ENCODE data around the gene IGLON5. TPM values are rescaled to one million over a fixed set of nuclear protein-coding genes. Genes with fewer than 3 reads are reported as not detected.

IGLON5 gene
- total RNA-seq, 1 experiment from 2014 or later, result not detected

DNA sequence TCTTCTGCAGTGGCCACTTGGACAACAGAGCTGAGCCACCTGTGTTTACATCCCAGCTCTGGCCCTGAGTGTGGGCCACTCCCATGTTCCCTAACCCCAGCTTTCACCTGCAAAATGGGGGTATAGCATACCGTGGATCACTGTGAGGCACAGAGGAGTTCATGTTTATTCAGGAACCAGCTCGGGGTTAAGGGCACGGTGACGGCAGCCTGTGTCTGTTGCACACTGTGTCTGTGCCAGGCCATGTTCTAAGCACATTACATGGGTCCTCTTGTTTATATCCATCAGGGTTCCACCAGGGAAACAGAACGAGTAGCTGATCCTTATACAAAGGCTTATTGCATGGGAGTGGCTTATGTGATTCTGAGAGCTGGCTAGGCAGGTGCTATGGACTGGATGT is 14.0 kb upstream of the IGLON5 start:
- intact Hi-C loops (cut with micrococcal nuclease; ENCODE audit: unreplicated experiment), result no loop called here
- Histone ChIP-seq H3K36me3 (ENCODE audit: control insufficient read depth, insufficient read depth, low read length) (no peaks in the 10 kb centered on the region), H3K27me3 (replicated peaks; ENCODE audit: control insufficient read depth, insufficient read depth, low read length) (no peaks in the 10 kb centered on the region), H3K9me3 (no peaks in the 10 kb centered on the region), H3K4me1 (no peaks in the 10 kb centered on the region), H3K4me3 (ENCODE audit: low read depth, low read length) (no peak overlapping the region)
- DNase-seq, result no peak
- TF ChIP-seq CTCF (IDR thresholded peaks at IDR 0.05; ENCODE audit: insufficient read depth in 1 of 2, low read depth in 1 of 2, low read length in 1 of 2, severe bottlenecking in 1 of 2, unreplicated experiment in 1 of 2), result no peak
- no peaks in the 10 kb centered on the region for H3K4me1 Mint-ChIP-seq (ENCODE audit: low read depth, unreplicated experiment)
- no peaks in the 10 kb centered on the region for H3K36me3 Mint-ChIP-seq (ENCODE audit: insufficient read depth, unreplicated experiment)
- H3K27me3 Mint-ChIP-seq (ENCODE audit: insufficient read depth, unreplicated experiment), result peaks cover 5% of the 10 kb centered on the region
- H3K27ac Mint-ChIP-seq (ENCODE audit: unreplicated experiment), result no peak overlapping the region
- H3K9me3 Mint-ChIP-seq (ENCODE audit: unreplicated experiment), result no peaks in the 10 kb centered on the region
- POLR2A ChIA-PET, result no interaction called here
- H3K4me3 Mint-ChIP-seq (ENCODE audit: unreplicated experiment), result no peak overlapping the region
- BruUV-seq (replicated peaks), result no TSS peak
- CTCF ChIA-PET, result no interaction called here

DNA sequence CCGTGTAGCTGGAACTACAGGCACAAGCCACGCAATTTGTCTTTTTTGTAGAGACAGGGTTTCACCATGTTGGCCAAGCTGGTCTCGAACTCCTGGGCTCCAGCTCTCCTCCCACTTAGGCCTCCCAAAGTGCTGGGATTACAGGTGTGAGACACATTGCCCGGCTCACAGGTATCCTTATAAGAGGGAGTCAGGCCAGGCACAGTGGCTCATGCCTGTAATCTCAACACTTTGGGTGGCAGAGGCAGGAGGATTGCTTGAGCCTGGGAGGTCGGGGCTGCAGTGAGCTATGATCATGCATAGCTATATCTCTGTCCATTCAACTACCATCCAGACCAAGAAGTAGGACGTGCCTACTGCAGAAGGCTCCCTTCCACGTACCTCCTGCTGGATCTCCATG is 10.2 kb upstream of the IGLON5 start:
- BruUV-seq (replicated peaks), result no TSS peak
- CTCF ChIA-PET, result interaction anchor here (0.6 kb wide), 1 partner anchor 360 kb away, joined by 6 read pairs; no protein-coding TSS in a partner anchor
- no peaks in the 10 kb centered on the region for H3K36me3 Mint-ChIP-seq (ENCODE audit: insufficient read depth, unreplicated experiment)
- no peak overlapping the region for H3K4me3 Mint-ChIP-seq (ENCODE audit: unreplicated experiment)
- Histone ChIP-seq H3K9me3 (peaks cover 7% of the 10 kb centered on the region), H3K4me3 (ENCODE audit: low read depth, low read length) (no peak overlapping the region), H3K4me1 (no peaks in the 10 kb centered on the region), H3K27me3 (replicated peaks; ENCODE audit: control insufficient read depth, insufficient read depth, low read length) (no peaks in the 10 kb centered on the region), H3K36me3 (ENCODE audit: control insufficient read depth, insufficient read depth, low read length) (no peaks in the 10 kb centered on the region)
- peaks cover 10% of the 10 kb centered on the region for H3K9me3 Mint-ChIP-seq (ENCODE audit: unreplicated experiment)
- no peak for DNase-seq
- intact Hi-C loops (cut with micrococcal nuclease; ENCODE audit: unreplicated experiment), result no loop called here
- no peaks in the 10 kb centered on the region for H3K4me1 Mint-ChIP-seq (ENCODE audit: low read depth, unreplicated experiment)
- POLR2A ChIA-PET, result no interaction called here
- no peak for TF ChIP-seq CTCF (IDR thresholded peaks at IDR 0.05; ENCODE audit: insufficient read depth in 1 of 2, low read depth in 1 of 2, low read length in 1 of 2, severe bottlenecking in 1 of 2, unreplicated experiment in 1 of 2)
- no peak overlapping the region for H3K27ac Mint-ChIP-seq (ENCODE audit: unreplicated experiment)
- H3K27me3 Mint-ChIP-seq (ENCODE audit: insufficient read depth, unreplicated experiment), result no peaks in the 10 kb centered on the region

DNA sequence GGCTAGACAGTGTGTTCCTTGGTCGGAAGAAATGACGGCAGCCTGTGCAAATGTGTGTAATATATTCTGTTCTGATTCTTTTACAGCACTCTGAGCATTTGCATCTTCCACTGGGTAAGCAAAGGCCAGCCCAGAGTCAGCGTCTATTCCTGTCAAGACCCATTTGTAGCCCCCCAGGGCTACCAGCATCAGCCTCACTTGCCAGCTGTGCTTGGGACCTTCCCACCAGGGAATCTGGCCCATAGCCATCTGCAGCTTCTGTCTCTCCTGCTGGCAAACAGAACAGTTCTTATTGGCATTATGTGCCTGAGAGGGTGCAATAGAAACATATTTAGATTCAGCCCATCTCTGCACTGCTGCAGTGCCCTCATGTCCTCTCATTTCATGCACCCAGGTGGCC is 6.0 kb upstream of the IGLON5 start:
- intact Hi-C loops (cut with micrococcal nuclease; ENCODE audit: unreplicated experiment), result no loop called here
- ChIA-PET POLR2A (interaction anchor here (0.6 kb wide), 1 partner anchor 35 kb away, joined by 7 read pairs; no protein-coding TSS in a partner anchor), CTCF (no interaction called here)
- Mint-ChIP-seq H3K36me3 (ENCODE audit: insufficient read depth, unreplicated experiment) (no peaks in the 10 kb centered on the region), H3K9me3 (ENCODE audit: unreplicated experiment) (peaks cover 33% of the 10 kb centered on the region), H3K4me3 (ENCODE audit: unreplicated experiment) (no peak overlapping the region), H3K4me1 (ENCODE audit: low read depth, unreplicated experiment) (no peaks in the 10 kb centered on the region), H3K27ac (ENCODE audit: unreplicated experiment) (no peak overlapping the region), H3K27me3 (ENCODE audit: insufficient read depth, unreplicated experiment) (peaks cover 4% of the 10 kb centered on the region)
- no TSS peak for BruUV-seq (replicated peaks)
- no peak for TF ChIP-seq CTCF (IDR thresholded peaks at IDR 0.05; ENCODE audit: insufficient read depth in 1 of 2, low read depth in 1 of 2, low read length in 1 of 2, severe bottlenecking in 1 of 2, unreplicated experiment in 1 of 2)
- peaks cover 15% of the 10 kb centered on the region for H3K9me3 ChIP-seq
- no peaks in the 10 kb centered on the region for H3K36me3 ChIP-seq (ENCODE audit: control insufficient read depth, insufficient read depth, low read length)
- H3K27me3 ChIP-seq (replicated peaks; ENCODE audit: control insufficient read depth, insufficient read depth, low read length), result no peaks in the 10 kb centered on the region
- H3K4me3 ChIP-seq (ENCODE audit: low read depth, low read length), result no peak overlapping the region
- DNase-seq, result no peak
- no peaks in the 10 kb centered on the region for H3K4me1 ChIP-seq

All from Caco-2 (cell line).